D721Med (cell line): ENCODE measurements around the gene ARL5C.

ENCODE experiments used
- DNase-seq: peaks from one replicate; pipeline ENCODE4 v3.0.0; 2011; ENCODE audit warnings: low spot score; ENCODE audit not compliant: insufficient read length
- FAIRE-seq: peaks from 2 replicates; lab custom pipeline; 2011; peaks lifted over from hg19 to GRCh38; lab: Jason Lieb, UNC
- CTCF ChIP-seq: IDR thresholded peaks from 2 replicates; pipeline ENCODE4 v1.5.1; 2012; ENCODE audit warnings: mild to moderate bottlenecking, control low read depth; ENCODE audit not compliant: insufficient read depth; ENCODE audit errors: missing control alignments

ARL5C gene

GRCh38 chr17:39183720-39184119 is 17.8 kb upstream of the ARL5C start:
- no peak for FAIRE-seq
- no peak for TF ChIP-seq CTCF
- DNase-seq = no peak

GRCh38 chr17:39183045-39183444 is 17.1 kb upstream of the ARL5C start:
- no peak for TF ChIP-seq CTCF
- DNase-seq (no peak), FAIRE-seq (no peak)

- TF ChIP-seq CTCF = no peak
- no peak for FAIRE-seq
- DNase-seq = no peak
Measured at GRCh38 chr17:39181303-39181702, 15.3 kb upstream of the ARL5C start.

- no peak for TF ChIP-seq CTCF
- DNase-seq (no peak), FAIRE-seq (no peak)
Measured at GRCh38 chr17:39178536-39178935, 12.6 kb upstream of the ARL5C start.

GRCh38 chr17:39177256-39177655 is 11.3 kb upstream of the ARL5C start:
- DNase-seq (no peak), FAIRE-seq (no peak)
- no peak for TF ChIP-seq CTCF

GRCh38 chr17:39175695-39176093 is 9.7 kb upstream of the ARL5C start:
- TF ChIP-seq CTCF = no peak
- no peak for DNase-seq
- no peak for FAIRE-seq

- TF ChIP-seq CTCF = peak; percentile 93
- FAIRE-seq (no peak), DNase-seq (peak; percentile 96)
Measured at GRCh38 chr17:39174920-39175694, 9.1 kb upstream of the ARL5C start.
